HepG2 (cell line): ENCODE data around the gene PRKD2.

ENCODE experiments used
- BRD4 ChIP-seq: sonication (generic); formaldehyde crosslinking; IDR thresholded peaks from 2 replicates; pipeline ENCODE4 v1.4.0; 2020; ENCODE audit warnings: missing genetic modification reagents
- ZNF569 ChIP-seq: sonication (generic); formaldehyde crosslinking; IDR thresholded peaks from 2 replicates; pipeline ENCODE4 v1.5.0; 2020; ENCODE audit warnings: mild to moderate bottlenecking, missing genetic modification reagents, moderate library complexity, borderline replicate concordance

GRCh38 chr19:46635920-46636761 lies 80.8 kb downstream of the PRKD2 start, which contains the start of gene GNG8:
- no peak for TF ChIP-seq BRD4 (CRISPR knock-in tag)
- TF ChIP-seq ZNF569: no peak
